ENCODE results near the gene CXCL5. TPM values are rescaled to one million over a fixed set of nuclear protein-coding genes. Genes with fewer than 3 reads are reported as not detected.

CXCL5 gene
- polyA plus RNA-seq, 1 of the 3 experiments (the other 2 are of a cell fraction), result 0.02 TPM

DNA sequence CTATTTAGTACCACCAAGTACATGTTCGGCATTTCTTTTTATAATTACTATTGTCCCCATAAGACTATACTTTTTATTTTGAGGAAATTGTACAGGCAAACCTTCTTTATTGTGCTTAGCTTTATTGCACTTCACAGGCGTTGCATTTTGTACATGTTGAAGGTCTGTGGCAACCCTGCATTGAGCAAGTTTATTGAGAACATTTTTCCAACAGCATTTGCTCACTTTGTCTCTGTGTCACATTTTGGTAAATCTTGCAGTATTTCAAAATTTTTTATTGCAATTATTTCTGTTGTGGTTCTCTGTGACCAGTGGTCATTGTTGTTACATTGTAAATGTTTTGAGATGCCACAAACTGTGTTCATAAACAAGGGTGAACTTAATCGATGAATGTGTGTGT, 10.8 kb upstream of the CXCL5 start (continued):
- TF ChIP-seq, protein P1, sequence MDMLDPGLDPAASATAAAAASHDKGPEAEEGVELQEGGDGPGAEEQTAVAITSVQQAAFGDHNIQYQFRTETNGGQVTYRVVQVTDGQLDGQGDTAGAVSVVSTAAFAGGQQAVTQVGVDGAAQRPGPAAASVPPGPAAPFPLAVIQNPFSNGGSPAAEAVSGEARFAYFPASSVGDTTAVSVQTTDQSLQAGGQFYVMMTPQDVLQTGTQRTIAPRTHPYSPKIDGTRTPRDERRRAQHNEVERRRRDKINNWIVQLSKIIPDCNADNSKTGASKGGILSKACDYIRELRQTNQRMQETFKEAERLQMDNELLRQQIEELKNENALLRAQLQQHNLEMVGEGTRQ (IDR thresholded peaks at IDR 0.05; ENCODE audit: borderline replicate concordance, low read depth, low read length), result no peak
- TF ChIP-seq, protein P2, sequence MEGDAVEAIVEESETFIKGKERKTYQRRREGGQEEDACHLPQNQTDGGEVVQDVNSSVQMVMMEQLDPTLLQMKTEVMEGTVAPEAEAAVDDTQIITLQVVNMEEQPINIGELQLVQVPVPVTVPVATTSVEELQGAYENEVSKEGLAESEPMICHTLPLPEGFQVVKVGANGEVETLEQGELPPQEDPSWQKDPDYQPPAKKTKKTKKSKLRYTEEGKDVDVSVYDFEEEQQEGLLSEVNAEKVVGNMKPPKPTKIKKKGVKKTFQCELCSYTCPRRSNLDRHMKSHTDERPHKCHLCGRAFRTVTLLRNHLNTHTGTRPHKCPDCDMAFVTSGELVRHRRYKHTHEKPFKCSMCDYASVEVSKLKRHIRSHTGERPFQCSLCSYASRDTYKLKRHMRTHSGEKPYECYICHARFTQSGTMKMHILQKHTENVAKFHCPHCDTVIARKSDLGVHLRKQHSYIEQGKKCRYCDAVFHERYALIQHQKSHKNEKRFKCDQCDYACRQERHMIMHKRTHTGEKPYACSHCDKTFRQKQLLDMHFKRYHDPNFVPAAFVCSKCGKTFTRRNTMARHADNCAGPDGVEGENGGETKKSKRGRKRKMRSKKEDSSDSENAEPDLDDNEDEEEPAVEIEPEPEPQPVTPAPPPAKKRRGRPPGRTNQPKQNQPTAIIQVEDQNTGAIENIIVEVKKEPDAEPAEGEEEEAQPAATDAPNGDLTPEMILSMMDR (IDR thresholded peaks at IDR 0.05), result no peak
- TF ChIP-seq RFX5 (IDR thresholded peaks at IDR 0.05; ENCODE audit: low read length), result no peak
- no peak for TF ChIP-seq FOXM1 (IDR thresholded peaks at IDR 0.05; ENCODE audit: low read depth)
- TF ChIP-seq NRF1 (IDR thresholded peaks at IDR 0.05; ENCODE audit: low read depth, low read length), result no peak

DNA sequence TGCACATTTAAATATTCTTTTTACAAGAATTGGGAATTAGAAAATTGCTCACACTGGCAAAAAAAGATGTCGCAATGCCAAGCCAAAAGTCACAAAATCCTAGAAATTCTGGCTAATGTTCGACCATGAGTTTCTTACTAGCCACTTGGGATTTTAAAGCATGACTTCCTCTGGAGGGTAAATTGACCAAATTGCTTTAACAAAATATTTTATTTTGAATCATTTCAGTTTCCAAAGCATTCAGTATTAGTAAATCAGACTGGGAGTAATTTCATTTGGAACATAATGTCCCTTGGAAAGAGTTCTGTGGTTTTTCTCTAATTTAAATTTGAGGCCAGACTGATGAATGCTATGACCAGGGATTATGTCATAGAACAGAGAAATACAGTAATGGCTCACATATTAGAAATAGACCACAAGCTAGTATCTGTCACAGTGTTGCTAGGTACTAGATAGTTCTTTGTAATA, 7.6 kb upstream of the CXCL5 start:
- H3K9me2 ChIP-seq, result no peaks in the 10 kb centered on the region
- ChIA-PET POLR2A (no interaction called here), CTCF (no interaction called here)
- H4K20me1 ChIP-seq (ENCODE audit: insufficient read depth), result no peaks in the 10 kb centered on the region
- TF ChIP-seq EZH2phosphoT487 (IDR thresholded peaks at IDR 0.05; ENCODE audit: borderline replicate concordance, low read depth) (no peak), RCOR1 (IDR thresholded peaks at IDR 0.05; ENCODE audit: low read length) (no peak), YY1 (IDR thresholded peaks at IDR 0.05; ENCODE audit: low read depth) (no peak), RXRA (IDR thresholded peaks at IDR 0.05; ENCODE audit: borderline replicate concordance, low read depth) (no peak), FOXM1 (IDR thresholded peaks at IDR 0.05; ENCODE audit: low read depth) (no peak), GABPA (IDR thresholded peaks at IDR 0.05; ENCODE audit: low read depth) (no peak), JUND (IDR thresholded peaks at IDR 0.05) (no peak), NFIC (IDR thresholded peaks at IDR 0.05; ENCODE audit: borderline replicate concordance) (no peak), CHD2 (IDR thresholded peaks at IDR 0.05; ENCODE audit: low read length, partially characterized antibody) (no peak), MXI1 (IDR thresholded peaks at IDR 0.05; ENCODE audit: low read depth, low read length) (no peak), MEF2A (IDR thresholded peaks at IDR 0.05; ENCODE audit: borderline replicate concordance, low read depth) (no peak), ELF1 (IDR thresholded peaks at IDR 0.05) (no peak)
- TF ChIP-seq, protein P3, sequence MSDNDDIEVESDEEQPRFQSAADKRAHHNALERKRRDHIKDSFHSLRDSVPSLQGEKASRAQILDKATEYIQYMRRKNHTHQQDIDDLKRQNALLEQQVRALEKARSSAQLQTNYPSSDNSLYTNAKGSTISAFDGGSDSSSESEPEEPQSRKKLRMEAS (IDR thresholded peaks at IDR 0.05; ENCODE audit: low read depth), result no peak
- TF ChIP-seq, protein P4, sequence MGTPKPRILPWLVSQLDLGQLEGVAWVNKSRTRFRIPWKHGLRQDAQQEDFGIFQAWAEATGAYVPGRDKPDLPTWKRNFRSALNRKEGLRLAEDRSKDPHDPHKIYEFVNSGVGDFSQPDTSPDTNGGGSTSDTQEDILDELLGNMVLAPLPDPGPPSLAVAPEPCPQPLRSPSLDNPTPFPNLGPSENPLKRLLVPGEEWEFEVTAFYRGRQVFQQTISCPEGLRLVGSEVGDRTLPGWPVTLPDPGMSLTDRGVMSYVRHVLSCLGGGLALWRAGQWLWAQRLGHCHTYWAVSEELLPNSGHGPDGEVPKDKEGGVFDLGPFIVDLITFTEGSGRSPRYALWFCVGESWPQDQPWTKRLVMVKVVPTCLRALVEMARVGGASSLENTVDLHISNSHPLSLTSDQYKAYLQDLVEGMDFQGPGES (IDR thresholded peaks at IDR 0.05; ENCODE audit: low read depth, low read length), result no peak
- TF ChIP-seq, protein P5, sequence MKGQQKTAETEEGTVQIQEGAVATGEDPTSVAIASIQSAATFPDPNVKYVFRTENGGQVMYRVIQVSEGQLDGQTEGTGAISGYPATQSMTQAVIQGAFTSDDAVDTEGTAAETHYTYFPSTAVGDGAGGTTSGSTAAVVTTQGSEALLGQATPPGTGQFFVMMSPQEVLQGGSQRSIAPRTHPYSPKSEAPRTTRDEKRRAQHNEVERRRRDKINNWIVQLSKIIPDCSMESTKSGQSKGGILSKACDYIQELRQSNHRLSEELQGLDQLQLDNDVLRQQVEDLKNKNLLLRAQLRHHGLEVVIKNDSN (IDR thresholded peaks at IDR 0.05; ENCODE audit: borderline replicate concordance, low read depth), result no peak
- TF ChIP-seq, protein P2 (IDR thresholded peaks at IDR 0.05), result no peak
- no peak overlapping the region for H2AFZ ChIP-seq (ENCODE audit: low read depth)
- no peak overlapping the region for H3K27ac ChIP-seq (ENCODE audit: low read depth in 2 of 2, low read length in 1 of 2)
- H3K9me3 ChIP-seq, result no peaks in the 10 kb centered on the region
- no peaks in the 10 kb centered on the region for H3K4me1 ChIP-seq (ENCODE audit: control insufficient read depth in 1 of 2, insufficient read depth in 2 of 2, low read depth in 1 of 2, low read length in 1 of 2)
- H3K27me3 ChIP-seq (ENCODE audit: insufficient read depth), result no peaks in the 10 kb centered on the region; the same call in 1 of the 2 replicates
- no peak overlapping the region for H3K4me3 ChIP-seq (ENCODE audit: low read depth in 2 of 2, low read length in 1 of 2)
- DNase-seq, result no peak
- no peaks in the 10 kb centered on the region for H3K79me2 ChIP-seq (ENCODE audit: insufficient read depth)
- WGBS (ENCODE audit: low lambda C conversion rate), result 1% methylated on average over 2 of the region's 2 CpGs
- no peaks in the 10 kb centered on the region for H3F3A ChIP-seq (replicated peaks; ENCODE audit: insufficient read depth)
- H3K4me2 ChIP-seq, result no peak overlapping the region
- H3K36me3 ChIP-seq (replicated peaks in 1 of 2; ENCODE audit: control insufficient read depth in 1 of 2, insufficient read depth in 2 of 2, low read length in 1 of 2), result no peaks in the 10 kb centered on the region
- H3K9ac ChIP-seq, result no peak overlapping the region

Measured in SK-N-SH (cell line).